ENCODE data around the gene MAPK11.

MAPK11 gene

GRCh38 chr22:50221410-50222300 is 48.5 kb downstream of the MAPK11 start:
- DNase-seq, result no peak

GRCh38 chr22:50220603-50221409 is 49.4 kb downstream of the MAPK11 start:
- DNase-seq, result no peak

GRCh38 chr22:50219800-50220602 is 50.2 kb downstream of the MAPK11 start:
- no peak for DNase-seq

GRCh38 chr22:50218996-50219727 is 51.0 kb downstream of the MAPK11 start:
- DNase-seq, result no peak

GRCh38 chr22:50218153-50218995 is 51.8 kb downstream of the MAPK11 start:
- no peak for DNase-seq

- no peak for DNase-seq
These were observed 52.5 kb downstream of the MAPK11 start for GRCh38 chr22:50217543-50218152.

- no peak for DNase-seq
These were observed 53.3 kb downstream of the MAPK11 start for GRCh38 chr22:50216684-50217520.

GRCh38 chr22:50216055-50216683 is 54.0 kb downstream of the MAPK11 start:
- DNase-seq, result no peak

- no peak for DNase-seq
These were observed 54.7 kb downstream of the MAPK11 start for GRCh38 chr22:50215297-50216054.
